LNCAP (cell line): ENCODE results near the gene OVOL1.

Experiments used
- TF ChIP-seq, protein P1 (sequence below): fragments of 450-650 bp; IDR thresholded peaks from 2 replicates; pipeline ENCODE4 v1.5.1; 2017; ENCODE audit warnings: mild to moderate bottlenecking

OVOL1 gene

GRCh38 chr11:65810046-65810868 lies 23.4 kb downstream of the OVOL1 start:
- TF ChIP-seq, protein P1, sequence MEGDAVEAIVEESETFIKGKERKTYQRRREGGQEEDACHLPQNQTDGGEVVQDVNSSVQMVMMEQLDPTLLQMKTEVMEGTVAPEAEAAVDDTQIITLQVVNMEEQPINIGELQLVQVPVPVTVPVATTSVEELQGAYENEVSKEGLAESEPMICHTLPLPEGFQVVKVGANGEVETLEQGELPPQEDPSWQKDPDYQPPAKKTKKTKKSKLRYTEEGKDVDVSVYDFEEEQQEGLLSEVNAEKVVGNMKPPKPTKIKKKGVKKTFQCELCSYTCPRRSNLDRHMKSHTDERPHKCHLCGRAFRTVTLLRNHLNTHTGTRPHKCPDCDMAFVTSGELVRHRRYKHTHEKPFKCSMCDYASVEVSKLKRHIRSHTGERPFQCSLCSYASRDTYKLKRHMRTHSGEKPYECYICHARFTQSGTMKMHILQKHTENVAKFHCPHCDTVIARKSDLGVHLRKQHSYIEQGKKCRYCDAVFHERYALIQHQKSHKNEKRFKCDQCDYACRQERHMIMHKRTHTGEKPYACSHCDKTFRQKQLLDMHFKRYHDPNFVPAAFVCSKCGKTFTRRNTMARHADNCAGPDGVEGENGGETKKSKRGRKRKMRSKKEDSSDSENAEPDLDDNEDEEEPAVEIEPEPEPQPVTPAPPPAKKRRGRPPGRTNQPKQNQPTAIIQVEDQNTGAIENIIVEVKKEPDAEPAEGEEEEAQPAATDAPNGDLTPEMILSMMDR, result no peak

DNA sequence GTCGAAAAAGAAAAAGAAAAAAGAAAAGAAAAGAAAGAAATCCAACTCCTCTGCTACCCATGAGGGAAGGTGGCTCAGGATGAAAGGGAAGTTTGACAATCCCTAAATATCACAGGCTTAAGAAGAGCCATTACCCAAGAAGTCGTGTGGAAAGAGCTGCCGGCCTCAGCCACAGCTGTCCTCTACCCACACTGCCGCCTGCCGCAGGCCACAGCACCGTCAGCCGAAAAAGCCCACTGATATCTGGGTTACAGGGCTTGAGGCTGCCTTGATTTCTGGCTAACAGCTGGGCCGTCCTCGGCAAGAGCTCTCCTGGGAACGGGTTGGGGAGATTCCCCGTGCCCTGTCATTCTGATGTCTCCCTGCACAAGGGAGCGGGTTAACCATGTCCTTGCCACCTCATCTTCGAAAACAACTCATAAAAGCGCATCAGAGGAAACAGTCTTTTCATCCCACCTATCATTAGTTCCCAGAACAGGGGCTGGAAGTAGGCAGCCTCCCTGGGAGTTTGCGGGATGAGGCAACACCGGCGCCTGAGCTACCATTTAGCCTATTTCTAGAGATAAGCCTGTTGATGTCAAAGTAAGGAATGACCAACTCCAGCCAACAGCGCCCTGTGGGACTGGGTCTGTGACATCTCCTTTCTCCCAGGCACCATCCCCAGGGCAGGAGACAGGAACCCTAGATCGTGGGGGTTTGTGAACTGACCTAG lies 25.1 kb downstream of the OVOL1 start:
- TF ChIP-seq, protein P1, result no peak

- TF ChIP-seq, protein P1, result no peak
Measured at GRCh38 chr11:65814131-65814985, 27.5 kb downstream of the OVOL1 start.

- TF ChIP-seq, protein P1, result no peak
Measured at GRCh38 chr11:65814986-65815565, 28.2 kb downstream of the OVOL1 start.

GRCh38 chr11:65816696-65817095 lies 29.8 kb downstream of the OVOL1 start:
- TF ChIP-seq, protein P1, result no peak

- TF ChIP-seq, protein P1, result no peak
Measured at GRCh38 chr11:65817312-65817834, 30.5 kb downstream of the OVOL1 start.
